ENCODE results near the gene CDC42EP3.

- TF ChIP-seq POLR2A (IDR thresholded peaks at IDR 0.05; ENCODE audit: low read length), result no peak
- TF ChIP-seq GATA1 (IDR thresholded peaks at IDR 0.05; ENCODE audit: low read depth, low read length), result no peak
Measured at GRCh38 chr2:37705191-37705590, 33.7 kb upstream of the CDC42EP3 start.

All from erythroblast (primary cell).